Spleen (tissue), 7 donors: ENCODE data around the gene NPRL2.

Experiments used
- POLR2A ChIP-seq, 3 donors: fragments of 450-650 bp; IDR thresholded peaks; one replicate each; pipeline ENCODE4 v1.5.1; 2017; ENCODE audit warnings: antibody characterized with exemption in 3 of 3, mild to moderate bottlenecking in 1 of 3
- TF ChIP-seq, protein P1 (sequence below), 11 experiments: fragments of 200-600 bp in 7 of 11; fragments of 450-650 bp in 4 of 11; sonication (generic) in 4 of 11; IDR thresholded peaks in 8 of 11; conservative IDR thresholded peaks in 3 of 11; 1 replicate in 7 of 11; 2 replicates in 4 of 11; pipeline versions ENCODE4 v1.4.0 to v1.8.0; 2016 to 2021; ENCODE audit warnings: antibody characterized with exemption in 11 of 11, inconsistent platforms in 4 of 11, mild to moderate bottlenecking in 1 of 11
- donor health status: DM: no; HTN: no; CAD: no; lungs with moderate emphysema.
- donor health status: DM: no; HTN: no; CAD: no.
- donor health status: DM: no; HTN: no; CAD: no.

DNA sequence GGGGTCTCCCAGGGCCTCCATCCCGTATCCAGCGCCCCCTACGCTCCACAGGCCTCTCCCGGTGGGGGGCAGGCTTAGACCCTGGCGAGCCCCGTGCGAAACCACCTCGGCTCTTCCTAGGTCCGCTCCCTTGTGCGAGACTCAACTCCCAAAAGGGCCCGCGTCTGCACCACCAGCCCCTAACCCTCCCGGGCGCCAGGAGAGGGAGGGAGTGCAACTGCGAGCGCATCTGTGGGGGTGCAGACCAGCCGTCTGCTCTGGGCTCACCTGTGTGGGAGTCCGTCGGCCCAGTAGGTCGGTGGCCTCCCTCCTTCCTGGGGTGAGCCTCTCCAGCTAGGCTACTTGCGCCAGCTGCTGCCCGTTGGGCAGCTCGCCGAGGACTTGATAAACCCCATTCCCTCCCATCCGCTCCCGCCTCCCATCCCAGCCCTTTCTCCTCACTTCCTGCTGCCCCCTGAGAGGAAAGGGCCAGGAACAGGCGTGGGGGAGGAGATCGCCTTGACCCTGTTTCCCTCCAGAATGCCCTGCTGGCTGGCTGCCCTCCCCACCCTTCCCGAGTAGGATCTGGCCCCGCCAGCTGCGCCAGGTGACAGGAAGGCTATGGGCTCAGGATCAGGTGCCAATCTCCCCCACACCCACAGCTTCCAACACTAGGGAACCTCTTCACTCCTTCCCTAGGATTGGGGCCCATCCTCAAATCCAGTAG lies 28.0 kb downstream of the NPRL2 start, which contains the start of gene HYAL2:
- peak in 1 of 3 donors; percentile 66 for TF ChIP-seq POLR2A (IDR thresholded peaks at IDR 0.05)
- TF ChIP-seq, protein P1, sequence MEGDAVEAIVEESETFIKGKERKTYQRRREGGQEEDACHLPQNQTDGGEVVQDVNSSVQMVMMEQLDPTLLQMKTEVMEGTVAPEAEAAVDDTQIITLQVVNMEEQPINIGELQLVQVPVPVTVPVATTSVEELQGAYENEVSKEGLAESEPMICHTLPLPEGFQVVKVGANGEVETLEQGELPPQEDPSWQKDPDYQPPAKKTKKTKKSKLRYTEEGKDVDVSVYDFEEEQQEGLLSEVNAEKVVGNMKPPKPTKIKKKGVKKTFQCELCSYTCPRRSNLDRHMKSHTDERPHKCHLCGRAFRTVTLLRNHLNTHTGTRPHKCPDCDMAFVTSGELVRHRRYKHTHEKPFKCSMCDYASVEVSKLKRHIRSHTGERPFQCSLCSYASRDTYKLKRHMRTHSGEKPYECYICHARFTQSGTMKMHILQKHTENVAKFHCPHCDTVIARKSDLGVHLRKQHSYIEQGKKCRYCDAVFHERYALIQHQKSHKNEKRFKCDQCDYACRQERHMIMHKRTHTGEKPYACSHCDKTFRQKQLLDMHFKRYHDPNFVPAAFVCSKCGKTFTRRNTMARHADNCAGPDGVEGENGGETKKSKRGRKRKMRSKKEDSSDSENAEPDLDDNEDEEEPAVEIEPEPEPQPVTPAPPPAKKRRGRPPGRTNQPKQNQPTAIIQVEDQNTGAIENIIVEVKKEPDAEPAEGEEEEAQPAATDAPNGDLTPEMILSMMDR (IDR thresholded peaks at IDR 0.05 in 8 of 11, conservative IDR thresholded peaks at IDR 0.05 in 3 of 11): no peak
